GM08714 (cell line): ENCODE measurements around the gene E2F8.
"Not testable (repeated sequence)": the region's sequence is repeated elsewhere in the genome, so short reads cannot be mapped to it uniquely, and the experiment has no call there.

ENCODE experiments used
- H3K4me3 ChIP-seq: fragments of 200-500 bp; sonication (Bioruptor generic); 2 replicates; pipeline ENCODE4 v1.5.1; 2014; ENCODE audit warnings: mild to moderate bottlenecking, low read length, inconsistent platforms
- ZNF274 ChIP-seq: IDR thresholded peaks from 2 replicates; pipeline ENCODE4 v1.6.1; 2012; ENCODE audit warnings: mild to moderate bottlenecking, low read depth, low read length

The E2F8 gene

DNA sequence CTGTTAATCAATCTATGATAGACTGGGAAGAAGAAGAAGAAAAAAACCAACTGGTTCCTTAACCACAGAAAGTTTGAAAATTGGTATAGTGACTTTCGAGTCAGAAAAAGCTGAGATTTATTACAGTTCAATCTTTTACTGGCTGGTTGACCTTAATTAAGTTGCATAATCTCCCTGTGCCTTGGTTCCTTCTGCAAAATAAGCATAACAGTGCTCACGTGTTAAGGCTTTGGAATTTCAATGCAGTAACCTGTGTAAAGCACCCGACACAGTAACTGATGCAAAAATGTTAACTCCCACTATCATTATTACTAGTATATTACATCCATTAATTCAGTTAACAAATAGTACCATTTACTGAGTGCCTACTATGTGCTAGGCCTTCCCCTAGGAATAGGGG, 22.6 kb upstream of the E2F8 start:
- no peak for TF ChIP-seq ZNF274
- H3K4me3 ChIP-seq: no peak overlapping the region

DNA sequence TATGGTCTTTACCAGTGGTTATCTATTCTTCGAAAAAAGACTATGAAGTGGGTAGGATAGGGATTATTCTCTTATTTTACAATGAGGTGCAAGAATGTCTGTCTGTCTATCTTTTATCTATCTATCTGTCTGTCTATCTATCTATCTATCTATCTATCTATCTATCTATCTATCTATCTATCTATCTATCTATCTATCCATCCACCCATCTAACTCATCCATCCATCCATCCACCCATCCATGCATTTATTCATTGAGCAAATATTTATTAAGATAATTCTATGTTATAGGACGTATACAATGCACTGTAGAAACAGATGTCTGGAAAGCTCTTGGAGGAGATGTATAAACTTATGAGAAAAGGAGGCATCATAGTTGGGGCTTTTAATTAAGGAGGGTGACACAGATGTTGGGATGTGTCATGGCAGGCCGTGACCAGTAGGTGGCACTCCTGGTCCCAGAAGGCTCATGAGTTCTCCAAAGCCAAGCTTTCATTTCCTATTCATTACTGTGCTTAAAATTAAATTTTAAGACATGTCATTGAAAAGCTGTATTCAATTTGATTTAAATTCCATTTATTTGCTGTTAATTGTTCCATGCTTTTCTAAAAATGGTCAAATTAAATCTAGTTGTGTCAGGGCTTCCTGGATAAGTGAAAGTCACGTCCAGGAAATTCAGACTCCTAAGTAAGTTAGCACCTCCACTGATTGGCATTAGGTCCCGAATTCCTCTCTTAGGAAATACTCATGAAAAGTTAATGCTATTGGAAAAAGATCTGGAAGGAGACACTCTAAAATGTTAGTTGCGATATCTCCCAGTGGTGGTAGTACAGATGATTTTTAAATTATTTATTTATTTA, 19.0 kb upstream of the E2F8 start:
- no peak for TF ChIP-seq ZNF274
- no peak overlapping the region for H3K4me3 ChIP-seq

DNA sequence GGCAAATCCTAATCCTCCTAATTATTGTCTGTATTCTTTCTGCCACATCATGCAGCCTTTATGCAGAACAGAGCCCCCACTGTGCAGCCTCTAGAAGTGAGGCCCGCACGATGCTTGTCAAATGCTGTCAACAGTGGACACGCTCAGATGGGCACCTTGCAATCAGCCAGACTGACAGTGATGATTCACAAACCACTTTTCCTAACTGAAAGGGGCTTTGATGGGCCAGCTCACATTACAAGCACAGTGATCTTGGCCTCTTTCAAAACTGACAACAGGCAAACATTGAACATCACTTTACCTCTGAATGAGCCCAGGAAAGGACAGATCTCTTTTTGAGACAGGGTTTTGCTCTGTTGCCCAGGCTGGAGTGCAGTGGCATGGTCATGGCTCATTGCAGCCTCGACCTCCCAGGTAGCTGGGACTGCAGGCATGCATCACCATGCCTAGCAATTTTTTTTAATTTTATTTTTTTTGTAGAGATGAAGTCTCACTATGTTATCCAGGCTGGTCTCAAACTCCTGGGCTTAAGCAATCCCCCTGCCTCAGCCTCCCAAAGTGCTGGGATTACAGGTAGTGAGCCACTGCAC, 18.0 kb upstream of the E2F8 start:
- no peak for TF ChIP-seq ZNF274
- H3K4me3 ChIP-seq: no peak overlapping the region

DNA sequence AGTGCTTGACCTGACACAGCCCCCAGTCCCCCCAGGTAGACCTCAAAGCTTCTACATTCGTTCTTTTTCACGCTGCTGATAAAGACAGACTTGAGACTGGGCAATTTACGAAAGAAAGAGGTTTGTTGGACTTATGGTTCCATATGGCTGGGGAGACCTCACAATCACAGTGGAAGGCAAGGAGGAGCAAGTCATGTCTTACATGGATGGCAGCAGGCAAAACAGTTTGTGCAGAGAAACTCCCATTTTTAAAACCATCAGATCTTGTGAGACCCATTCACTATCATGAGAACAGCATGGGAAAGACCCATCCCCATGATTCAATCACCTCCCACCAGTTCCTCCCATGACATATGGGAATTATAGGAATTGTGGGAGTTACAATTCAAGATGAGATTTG, 13.7 kb upstream of the E2F8 start:
- not testable (repeated sequence) for H3K4me3 ChIP-seq

DNA sequence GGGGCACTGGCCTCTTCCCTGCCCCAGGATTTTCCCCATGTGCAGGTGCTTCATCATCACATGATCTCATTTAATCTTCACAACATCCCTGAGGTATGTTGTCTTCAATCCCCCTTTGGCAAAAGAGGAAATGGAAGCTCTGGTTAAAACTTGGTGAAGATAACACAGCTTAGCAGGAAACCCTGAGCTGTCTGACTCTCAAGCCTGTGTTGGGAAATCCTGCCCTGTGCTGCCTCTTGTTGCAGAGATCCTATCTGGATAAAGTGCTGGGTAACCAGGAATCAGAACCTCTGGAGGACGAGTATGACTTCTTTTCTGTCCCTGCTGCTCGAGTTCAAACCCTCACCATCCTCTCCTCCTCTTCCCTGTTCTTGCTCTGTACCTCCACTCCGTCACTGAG, 13.1 kb upstream of the E2F8 start:
- no peak for TF ChIP-seq ZNF274
- no peak overlapping the region for H3K4me3 ChIP-seq

DNA sequence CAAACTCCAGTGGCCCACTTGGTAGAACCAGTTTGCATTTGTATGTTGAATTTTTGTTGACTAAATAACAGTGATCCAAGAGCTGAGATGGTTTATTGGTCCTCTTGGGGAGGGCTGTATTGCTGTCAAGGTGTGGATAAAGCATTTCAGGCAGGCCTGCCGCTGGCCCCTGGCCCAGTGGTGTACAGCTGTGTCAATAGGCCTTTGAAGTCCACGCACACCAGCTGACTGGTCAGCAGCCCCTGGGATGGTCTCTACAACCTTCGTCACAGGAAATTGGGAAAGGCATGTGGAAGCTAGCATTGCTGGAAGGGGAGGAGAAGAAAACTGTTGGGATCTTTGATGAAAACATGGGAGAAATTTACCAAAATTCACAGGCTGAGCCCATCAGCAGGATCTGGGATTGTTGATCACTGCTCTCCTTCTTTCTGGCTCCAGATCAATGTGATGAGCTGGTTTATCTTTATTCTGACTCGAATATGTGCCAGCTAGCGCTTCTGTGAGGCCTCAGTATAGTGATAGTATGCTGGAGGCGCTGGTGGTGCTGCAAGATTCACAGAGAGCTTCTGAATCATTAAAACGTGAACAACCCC, 12.5 kb upstream of the E2F8 start:
- no peak for TF ChIP-seq ZNF274
- H3K4me3 ChIP-seq: no peak overlapping the region

DNA sequence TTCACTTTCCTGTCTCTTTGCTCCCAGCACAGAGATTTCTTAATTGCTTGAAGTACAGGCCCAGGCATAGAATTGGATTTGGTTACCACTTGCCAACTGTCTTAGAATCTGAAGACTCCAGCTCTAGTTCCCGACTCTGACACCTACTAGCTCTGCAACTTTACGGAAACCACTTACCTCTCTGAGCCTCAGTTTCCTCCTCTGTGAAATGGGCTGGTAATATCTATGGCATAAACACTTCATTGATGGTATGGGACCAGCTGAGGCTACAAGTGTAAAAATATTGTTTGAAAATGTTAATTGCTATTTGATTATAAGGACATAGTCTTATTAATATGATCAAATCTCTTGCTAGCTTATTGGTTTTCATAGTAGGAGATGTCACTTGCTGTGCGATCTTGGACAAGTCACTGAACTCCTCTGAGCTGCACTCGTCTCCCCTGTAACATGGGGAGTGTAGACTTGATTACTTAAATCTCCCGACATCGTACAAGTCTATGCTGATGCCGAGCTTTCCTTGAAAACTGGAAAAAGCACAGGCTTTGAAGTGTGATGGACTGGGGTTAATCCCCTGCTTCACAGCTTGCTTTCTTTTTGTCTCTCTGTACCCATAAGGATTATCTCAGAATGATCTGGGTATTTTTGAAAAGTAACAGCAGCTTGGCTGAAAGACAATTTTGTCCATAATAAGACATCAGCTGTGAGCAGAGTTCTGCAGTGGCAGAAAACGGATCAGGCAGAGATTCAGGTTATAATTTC, 11.8 kb upstream of the E2F8 start:
- no peak for TF ChIP-seq ZNF274

DNA sequence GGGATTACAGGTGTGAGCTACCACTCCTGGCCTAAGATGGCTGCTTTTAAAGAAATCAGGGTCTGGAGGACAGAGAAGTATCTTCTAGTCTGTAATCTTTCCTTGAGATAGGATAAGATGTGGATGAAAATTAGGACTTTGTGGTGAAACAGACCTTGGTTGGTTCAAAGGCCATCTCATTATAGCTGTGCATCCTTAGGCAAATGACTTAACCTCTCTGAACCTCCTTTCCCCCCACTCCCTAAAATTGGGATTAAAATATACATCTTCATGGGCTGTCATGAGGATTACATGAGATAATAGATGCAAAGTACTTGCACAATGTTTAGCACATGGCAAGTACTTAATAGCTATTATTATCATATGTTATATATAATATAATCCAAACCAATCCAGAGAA, 10.8 kb upstream of the E2F8 start:
- TF ChIP-seq ZNF274: no peak
- H3K4me3 ChIP-seq: no peak overlapping the region

More for the DNA sequence above, 11.8 kb upstream of the E2F8 start:
- H3K4me3 ChIP-seq: no peak overlapping the region

DNA sequence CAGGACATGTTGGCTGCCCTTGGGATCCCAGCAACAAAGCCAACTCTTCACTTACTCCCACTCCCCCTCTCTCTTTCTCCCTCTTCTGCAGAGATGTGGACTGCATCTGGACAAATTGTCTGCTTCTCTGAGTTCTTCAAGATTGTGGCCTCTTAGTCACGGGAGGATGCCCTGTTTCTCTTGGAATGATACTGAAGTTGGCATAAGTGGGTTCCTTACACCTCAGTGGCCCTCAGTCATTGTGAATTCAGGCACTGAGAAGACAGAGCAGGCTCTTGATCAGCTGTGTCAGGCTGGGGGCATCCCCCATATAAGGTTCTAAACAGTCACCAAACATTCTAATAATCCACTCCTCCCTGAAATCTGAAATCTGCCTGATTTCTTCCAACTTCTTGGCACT, 6.1 kb upstream of the E2F8 start:
- no peak for TF ChIP-seq ZNF274
- no peak overlapping the region for H3K4me3 ChIP-seq

DNA sequence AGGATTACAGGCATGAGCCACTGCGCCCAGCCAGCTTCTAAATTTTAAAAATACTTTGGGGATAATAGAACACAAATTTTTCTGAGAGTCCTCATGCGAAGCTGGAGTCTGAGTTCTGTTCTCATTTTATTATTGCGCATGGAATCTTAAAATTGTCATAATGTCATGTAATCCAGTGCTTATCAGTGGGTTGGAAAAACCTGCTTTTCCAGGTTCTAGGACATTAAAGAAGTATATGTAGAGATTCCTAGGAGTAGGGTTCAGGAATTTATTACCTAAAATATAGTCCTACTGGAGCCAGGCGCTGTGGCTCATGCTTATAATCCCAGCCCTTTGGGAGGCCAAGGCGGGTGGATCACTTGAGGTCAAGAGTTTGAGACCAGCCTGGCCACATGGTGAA, 4.6 kb upstream of the E2F8 start:
- TF ChIP-seq ZNF274: no peak
- H3K4me3 ChIP-seq: no peak overlapping the region

DNA sequence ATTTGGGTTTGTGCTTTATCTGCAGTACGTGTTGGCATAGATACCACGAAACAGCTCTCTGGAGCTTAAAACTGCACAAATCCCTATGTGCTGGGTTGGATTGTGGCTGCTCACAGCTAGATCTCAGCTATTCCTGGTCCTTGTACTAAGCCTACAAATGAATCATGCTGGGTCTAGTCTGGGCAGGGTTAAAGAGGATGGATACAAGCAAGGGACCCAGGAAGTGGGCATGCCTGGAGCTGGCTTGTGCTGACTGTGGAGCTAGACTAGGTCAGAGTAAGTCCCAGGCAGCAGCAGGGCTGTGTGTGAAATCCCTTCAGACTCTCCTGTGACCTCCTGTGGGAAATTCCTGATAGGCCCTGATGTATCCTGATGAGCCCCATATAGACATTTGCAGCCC, 3.9 kb upstream of the E2F8 start:
- no peak for TF ChIP-seq ZNF274
- H3K4me3 ChIP-seq: no peak overlapping the region

DNA sequence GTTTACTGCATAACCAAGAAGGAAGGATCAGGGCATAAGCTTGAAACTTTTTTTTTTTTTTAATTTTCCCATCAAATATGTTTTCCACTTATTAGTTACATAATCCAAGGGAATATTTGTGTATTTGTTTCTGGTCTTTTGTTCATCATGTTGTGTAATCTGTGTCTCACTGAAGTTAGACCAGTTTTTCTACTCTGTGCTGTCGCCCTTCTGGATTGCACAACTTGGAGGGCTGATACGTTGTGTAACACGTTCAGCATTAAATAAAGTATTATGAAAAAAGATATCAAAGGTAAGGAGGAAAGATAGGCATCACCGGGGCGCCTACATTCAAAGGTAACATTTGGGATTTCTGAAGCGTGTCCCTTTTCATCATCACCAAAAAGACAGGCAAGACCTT, 3.3 kb upstream of the E2F8 start:
- no peak overlapping the region for H3K4me3 ChIP-seq
- TF ChIP-seq ZNF274: no peak

DNA sequence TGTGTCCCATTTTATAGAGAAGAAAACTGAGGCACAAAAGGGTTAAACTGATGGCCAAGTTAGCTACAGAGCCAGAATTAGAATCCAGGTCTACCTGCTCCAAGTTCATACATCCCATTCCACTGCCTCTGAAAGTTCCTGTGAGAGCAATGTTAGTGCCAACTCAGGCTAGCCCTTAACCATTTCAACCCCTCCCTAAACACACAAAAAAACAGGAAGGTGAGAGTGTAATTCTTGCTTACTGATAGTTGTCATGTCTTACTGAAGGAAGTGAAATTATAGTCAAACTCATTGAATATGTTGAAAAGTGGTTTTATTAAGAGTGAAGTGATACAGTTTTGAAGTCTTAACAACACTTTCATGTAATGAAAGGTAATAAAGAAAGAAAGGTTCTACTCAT, 2.9 kb upstream of the E2F8 start:
- no peak for TF ChIP-seq ZNF274
- H3K4me3 ChIP-seq: no peak overlapping the region

DNA sequence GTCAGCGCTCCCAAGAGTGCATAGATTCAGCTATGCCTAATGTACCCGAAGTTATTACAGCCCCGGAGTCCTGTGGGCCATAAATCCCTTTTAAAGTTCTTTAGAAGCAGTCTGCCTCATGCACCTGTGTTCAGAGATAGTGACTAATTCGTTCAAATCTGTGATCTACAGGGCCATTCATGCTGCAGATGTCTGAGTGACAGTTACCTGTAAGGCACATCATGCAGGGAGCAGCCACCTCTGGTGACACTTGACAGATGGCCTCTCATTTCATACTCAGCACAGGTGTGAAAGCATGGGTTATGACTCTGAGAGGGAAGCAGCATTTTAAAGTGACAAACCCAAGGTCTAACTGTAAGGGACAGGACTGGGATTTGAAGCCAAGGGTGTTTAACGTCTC, 2.4 kb upstream of the E2F8 start:
- no peak overlapping the region for H3K4me3 ChIP-seq

More for the DNA sequence above, 2.4 kb upstream of the E2F8 start:
- TF ChIP-seq ZNF274: no peak
